ENCODE results near the gene FKBP10.
"Not testable (repeated sequence)": the region's sequence is repeated elsewhere in the genome, so short reads cannot be mapped to it uniquely, and the experiment has no call there.

The FKBP10 gene

GRCh38 chr17:41775394-41776226 lies 37.2 kb upstream of the FKBP10 start:
- Histone ChIP-seq H3K14ac (ENCODE audit: low read length in 2 of 2) (peak overlapping the region in 1 of 2 experiments; percentile 66), H3K4me2 (ENCODE audit: low read length, poor library complexity, severe bottlenecking) (no peak overlapping the region), H3K4me1 (ENCODE audit: control insufficient read depth, insufficient read depth, low read depth, low read length) (peaks cover 70% of the 10 kb centered on the region), H2BK120ac (ENCODE audit: low read depth, low read length) (no peak overlapping the region), H2BK12ac (ENCODE audit: low read length in 2 of 2) (peak overlapping the region in 1 of 2 experiments; percentile 97), H2AFZ (ENCODE audit: low read depth, low read length) (no peak overlapping the region), H3K4me3 (ENCODE audit: insufficient read depth in 1 of 2, low read depth in 1 of 2, low read length in 2 of 2) (no peak overlapping the region), H2AK5ac (ENCODE audit: low read length, severe bottlenecking) (peak overlapping the region; percentile 92), H3K9ac (ENCODE audit: low read length) (no peak overlapping the region), H3K18ac (ENCODE audit: low read depth in 1 of 2, low read length in 2 of 2) (peak overlapping the region; percentile 35 to 87), H3K23ac (ENCODE audit: low read length in 2 of 2) (no peak overlapping the region), H2BK15ac (ENCODE audit: low read depth, poor library complexity, severe bottlenecking) (no peak overlapping the region), H3K9me3 (ENCODE audit: control insufficient read depth, low read length) (no peaks in the 10 kb centered on the region), H4K91ac (ENCODE audit: low read length) (peak overlapping the region; percentile 57), H3K36me3 (ENCODE audit: control insufficient read depth in 1 of 2, insufficient read depth in 2 of 2, low read depth in 1 of 2, low read length in 2 of 2) (peaks cover 0 to 60% of the 10 kb centered on the region in 2 experiments), H3K4ac (ENCODE audit: low read depth in 1 of 2, low read length in 2 of 2) (peak overlapping the region; percentile 60), H2BK5ac (ENCODE audit: low read depth, low read length, poor library complexity, severe bottlenecking) (peak overlapping the region; percentile 93), H3K27ac (ENCODE audit: low read length, poor library complexity, severe bottlenecking) (peak overlapping the region; percentile 95), H3K27me3 (ENCODE audit: control insufficient read depth in 1 of 2, insufficient read depth in 1 of 2, low read length in 2 of 2) (peaks cover 0 to 13% of the 10 kb centered on the region in 2 experiments), H4K8ac (ENCODE audit: low read length) (peak overlapping the region; percentile 67), H3K79me1 (replicated peaks; ENCODE audit: low read length, poor library complexity, severe bottlenecking) (peaks cover 10% of the 10 kb centered on the region)
- 90% methylated on average over 12 of the region's 12 CpGs for WGBS
- DNase-seq: no peak

- 99% methylated on average over 14 of the region's 14 CpGs for WGBS
- not testable (repeated sequence) for H3K9me3 ChIP-seq (ENCODE audit: control insufficient read depth, low read length); H3K9ac ChIP-seq (ENCODE audit: low read length); H3K14ac ChIP-seq (ENCODE audit: low read length in 2 of 2); H2BK120ac ChIP-seq (ENCODE audit: low read depth, low read length); H2BK15ac ChIP-seq (ENCODE audit: low read depth, poor library complexity, severe bottlenecking); H2AFZ ChIP-seq (ENCODE audit: low read depth, low read length); H3K23ac ChIP-seq (ENCODE audit: low read length in 2 of 2); H3K4me2 ChIP-seq (ENCODE audit: low read length, poor library complexity, severe bottlenecking); DNase-seq; H4K91ac ChIP-seq (ENCODE audit: low read length); H3K79me1 ChIP-seq (replicated peaks; ENCODE audit: low read length, poor library complexity, severe bottlenecking); H3K4me3 ChIP-seq (ENCODE audit: insufficient read depth in 1 of 2, low read depth in 1 of 2, low read length in 2 of 2)
- H2AK5ac ChIP-seq (ENCODE audit: low read length, severe bottlenecking): peak overlapping the region; percentile 94
- H3K4ac ChIP-seq (ENCODE audit: low read depth in 1 of 2, low read length in 2 of 2): peak overlapping the region in 1 of 2 experiments; percentile 62
- H2BK12ac ChIP-seq (ENCODE audit: low read length in 2 of 2): peak overlapping the region in 1 of 2 experiments; percentile 80
- H3K36me3 ChIP-seq (ENCODE audit: control insufficient read depth in 1 of 2, insufficient read depth in 2 of 2, low read depth in 1 of 2, low read length in 2 of 2): peaks cover 0 to 57% of the 10 kb centered on the region in 2 experiments
- H3K27ac ChIP-seq (ENCODE audit: low read length, poor library complexity, severe bottlenecking): peak overlapping the region; percentile 95
- peak overlapping the region in 1 of 2 experiments; percentile 55 for H3K18ac ChIP-seq (ENCODE audit: low read depth in 1 of 2, low read length in 2 of 2)
- peaks cover 71% of the 10 kb centered on the region for H3K4me1 ChIP-seq (ENCODE audit: control insufficient read depth, insufficient read depth, low read depth, low read length)
- H4K8ac ChIP-seq (ENCODE audit: low read length): peak overlapping the region; percentile 42
- H2BK5ac ChIP-seq (ENCODE audit: low read depth, low read length, poor library complexity, severe bottlenecking): peak overlapping the region; percentile 93
- H3K27me3 ChIP-seq (ENCODE audit: control insufficient read depth in 1 of 2, insufficient read depth in 1 of 2, low read length in 2 of 2): peaks cover 0 to 13% of the 10 kb centered on the region in 2 experiments
Observed at GRCh38 chr17:41776262-41776900, 36.4 kb upstream of the FKBP10 start.

- DNase-seq: no peak
- peaks cover 0 to 57% of the 10 kb centered on the region in 2 experiments for H3K36me3 ChIP-seq (ENCODE audit: control insufficient read depth in 1 of 2, insufficient read depth in 2 of 2, low read depth in 1 of 2, low read length in 2 of 2)
- peak overlapping the region; percentile 68 for H3K9ac ChIP-seq (ENCODE audit: low read length)
- H3K4me3 ChIP-seq (ENCODE audit: insufficient read depth in 1 of 2, low read depth in 1 of 2, low read length in 2 of 2): no peak overlapping the region
- WGBS: 60% methylated on average over 4 of the region's 4 CpGs
- peak overlapping the region; percentile 82 to 91 for H2BK12ac ChIP-seq (ENCODE audit: low read length in 2 of 2)
- peaks cover 2% of the 10 kb centered on the region for H3K79me1 ChIP-seq (replicated peaks; ENCODE audit: low read length, poor library complexity, severe bottlenecking)
- no peak overlapping the region for H2AFZ ChIP-seq (ENCODE audit: low read depth, low read length)
- peaks cover 0 to 9% of the 10 kb centered on the region in 2 experiments for H3K27me3 ChIP-seq (ENCODE audit: control insufficient read depth in 1 of 2, insufficient read depth in 1 of 2, low read length in 2 of 2)
- no peak overlapping the region for H2BK15ac ChIP-seq (ENCODE audit: low read depth, poor library complexity, severe bottlenecking)
- H3K4ac ChIP-seq (ENCODE audit: low read depth in 1 of 2, low read length in 2 of 2): peak overlapping the region; percentile 65 to 80
- peak overlapping the region; percentile 2 for H4K91ac ChIP-seq (ENCODE audit: low read length)
- no peaks in the 10 kb centered on the region for H3K9me3 ChIP-seq (ENCODE audit: control insufficient read depth, low read length)
- H2BK120ac ChIP-seq (ENCODE audit: low read depth, low read length): peak overlapping the region; percentile 78
- peak overlapping the region; percentile 13 for H3K4me2 ChIP-seq (ENCODE audit: low read length, poor library complexity, severe bottlenecking)
- no peak overlapping the region for H3K23ac ChIP-seq (ENCODE audit: low read length in 2 of 2)
- peak overlapping the region; percentile 95 for H3K27ac ChIP-seq (ENCODE audit: low read length, poor library complexity, severe bottlenecking)
- H3K4me1 ChIP-seq (ENCODE audit: control insufficient read depth, insufficient read depth, low read depth, low read length): peaks cover 71% of the 10 kb centered on the region
- peak overlapping the region in 1 of 2 experiments; percentile 37 for H3K14ac ChIP-seq (ENCODE audit: low read length in 2 of 2)
- peak overlapping the region; percentile 94 for H2BK5ac ChIP-seq (ENCODE audit: low read depth, low read length, poor library complexity, severe bottlenecking)
- peak overlapping the region; percentile 74 to 86 for H3K18ac ChIP-seq (ENCODE audit: low read depth in 1 of 2, low read length in 2 of 2)
- H4K8ac ChIP-seq (ENCODE audit: low read length): peak overlapping the region; percentile 0
- peak overlapping the region; percentile 71 for H2AK5ac ChIP-seq (ENCODE audit: low read length, severe bottlenecking)
Observed at GRCh38 chr17:41777157-41777573, 35.6 kb upstream of the FKBP10 start.
